Testis (tissue), 2 donors: ENCODE results near the gene HIRA.

ENCODE experiments used
- CTCF ChIP-seq, 3 experiments: fragments of 450-650 bp in 2 of 3; fragments of 200-600 bp in 1 of 3; sonication (generic) in 1 of 3; IDR thresholded peaks; one replicate each; pipeline ENCODE4 v1.5.1; 2016 to 2019; ENCODE audit warnings: antibody characterized with exemption in 3 of 3, mild to moderate bottlenecking in 2 of 3, moderate library complexity in 1 of 3
- POLR2A ChIP-seq: fragments of 450-650 bp; IDR thresholded peaks from one replicate; pipeline ENCODE4 v1.6.1; 2017; ENCODE audit warnings: antibody characterized with exemption, mild to moderate bottlenecking, moderate library complexity

GRCh38 chr22:19329454-19329853 lies 102.1 kb downstream of the HIRA start:
- TF ChIP-seq CTCF (IDR thresholded peaks at IDR 0.05) (no peak), POLR2A (no peak)
